ENCODE measurements around the gene COL13A1. TPM values are rescaled to one million over a fixed set of nuclear protein-coding genes. Genes with fewer than 3 reads are reported as not detected.

The COL13A1 gene
- total RNA-seq, 1 donor from 2014 or later: not detected

- H3K4me3 ChIP-seq: no peak overlapping the region
- no peak for TF ChIP-seq POLR2A (IDR thresholded peaks at IDR 0.05)
- TF ChIP-seq POLR2AphosphoS5 (IDR thresholded peaks at IDR 0.05; ENCODE audit: insufficient read depth in 1 of 2, low read depth in 1 of 2): no peak
- no peak for TF ChIP-seq CTCF (IDR thresholded peaks at IDR 0.05)
- no peak for DNase-seq (ENCODE audit: extremely low spot score in 2 of 2)
- H3K27ac ChIP-seq: no peak overlapping the region
- H3K4me1 ChIP-seq: peaks cover 9% of the 10 kb centered on the region
- no peaks in the 10 kb centered on the region for H3K27me3 ChIP-seq
- H3K9me3 ChIP-seq: no peaks in the 10 kb centered on the region
- no peaks in the 10 kb centered on the region for H3K36me3 ChIP-seq
- intact Hi-C loops (cut with DNase I): no loop called here
Measured at GRCh38 chr10:69757553-69758309, 44.0 kb upstream of the COL13A1 start.

- H3K4me3 ChIP-seq: no peak overlapping the region
- no peaks in the 10 kb centered on the region for H3K27me3 ChIP-seq
- no peaks in the 10 kb centered on the region for H3K9me3 ChIP-seq
- H3K36me3 ChIP-seq: no peaks in the 10 kb centered on the region
- intact Hi-C loops (cut with DNase I): no loop called here
- no peak overlapping the region for H3K27ac ChIP-seq
- DNase-seq (ENCODE audit: extremely low spot score in 2 of 2): no peak
- TF ChIP-seq POLR2AphosphoS5 (IDR thresholded peaks at IDR 0.05; ENCODE audit: insufficient read depth in 1 of 2, low read depth in 1 of 2) (no peak), POLR2A (IDR thresholded peaks at IDR 0.05) (no peak), CTCF (IDR thresholded peaks at IDR 0.05) (no peak)
- peaks cover 9% of the 10 kb centered on the region for H3K4me1 ChIP-seq
Measured at GRCh38 chr10:69758310-69758728, 43.4 kb upstream of the COL13A1 start.

- Histone ChIP-seq H3K36me3 (no peaks in the 10 kb centered on the region), H3K27ac (no peak overlapping the region), H3K9me3 (no peaks in the 10 kb centered on the region), H3K4me1 (peaks cover 9% of the 10 kb centered on the region), H3K4me3 (no peak overlapping the region), H3K27me3 (no peaks in the 10 kb centered on the region)
- no peak for DNase-seq (ENCODE audit: extremely low spot score in 2 of 2)
- no peak for TF ChIP-seq POLR2AphosphoS5 (IDR thresholded peaks at IDR 0.05; ENCODE audit: insufficient read depth in 1 of 2, low read depth in 1 of 2)
- no peak for TF ChIP-seq CTCF (IDR thresholded peaks at IDR 0.05)
- TF ChIP-seq POLR2A (IDR thresholded peaks at IDR 0.05): no peak
- intact Hi-C loops (cut with DNase I): no loop called here
Measured at GRCh38 chr10:69759641-69760040, 42.1 kb upstream of the COL13A1 start.

GRCh38 chr10:69760072-69760471, 41.6 kb upstream of the COL13A1 start:
- peaks cover 9% of the 10 kb centered on the region for H3K4me1 ChIP-seq
- H3K9me3 ChIP-seq: no peaks in the 10 kb centered on the region
- H3K27ac ChIP-seq: no peak overlapping the region
- TF ChIP-seq CTCF (IDR thresholded peaks at IDR 0.05) (no peak), POLR2A (IDR thresholded peaks at IDR 0.05) (no peak), POLR2AphosphoS5 (IDR thresholded peaks at IDR 0.05; ENCODE audit: insufficient read depth in 1 of 2, low read depth in 1 of 2) (no peak)
- DNase-seq (ENCODE audit: extremely low spot score in 2 of 2): no peak
- H3K4me3 ChIP-seq: no peak overlapping the region
- intact Hi-C loops (cut with DNase I): no loop called here
- H3K27me3 ChIP-seq: no peaks in the 10 kb centered on the region
- H3K36me3 ChIP-seq: no peaks in the 10 kb centered on the region

- H3K27me3 ChIP-seq: no peaks in the 10 kb centered on the region
- no peak overlapping the region for H3K4me3 ChIP-seq
- no peak for TF ChIP-seq CTCF (IDR thresholded peaks at IDR 0.05)
- no peak for TF ChIP-seq POLR2AphosphoS5 (IDR thresholded peaks at IDR 0.05; ENCODE audit: insufficient read depth in 1 of 2, low read depth in 1 of 2)
- TF ChIP-seq POLR2A (IDR thresholded peaks at IDR 0.05): no peak
- no peaks in the 10 kb centered on the region for H3K36me3 ChIP-seq
- H3K27ac ChIP-seq: no peak overlapping the region
- intact Hi-C loops (cut with DNase I): no loop called here
- DNase-seq (ENCODE audit: extremely low spot score in 2 of 2): no peak
- peaks cover 9% of the 10 kb centered on the region for H3K4me1 ChIP-seq
- H3K9me3 ChIP-seq: no peaks in the 10 kb centered on the region
Measured at GRCh38 chr10:69761320-69761719, 40.4 kb upstream of the COL13A1 start.

Measured in vagina (tissue), 2 donors.